Brain microvascular endothelial cell (primary cell): ENCODE results near the gene TXNIP.
A peak's percentile ranks its signal among the peaks of the same experiment; 100 is the strongest.

Source experiments
- DNase-seq: peaks from one replicate; pipeline ENCODE4 v3.0.0-alpha.2; 2020
- H3K27ac ChIP-seq: fragments of 250-450 bp; sonication (Bioruptor Pico); 2 replicates; pipeline ENCODE4 v1.5.1; 2020; ENCODE audit warnings: mild to moderate bottlenecking, moderate library complexity
- H3K27me3 ChIP-seq: fragments of 250-450 bp; sonication (Bioruptor Pico); replicated peaks from 2 replicates; pipeline ENCODE4 v1.5.1; 2020; ENCODE audit warnings: mild to moderate bottlenecking
- H3K36me3 ChIP-seq: fragments of 250-450 bp; sonication (Bioruptor Pico); replicated peaks from 2 replicates; pipeline ENCODE4 v1.5.1; 2020; ENCODE audit warnings: mild to moderate bottlenecking
- H3K4me3 ChIP-seq: 2 replicates; pipeline ENCODE4 v1.5.1; 2011; ENCODE audit warnings: low read depth, mild to moderate bottlenecking, control low read depth, low read length, moderate library complexity
- CTCF ChIP-seq: IDR thresholded peaks from 2 replicates; pipeline ENCODE4 v1.5.1; 2011; ENCODE audit warnings: low read depth, mild to moderate bottlenecking, moderate library complexity, low read length, control low read depth, inconsistent platforms; ENCODE audit errors: missing control alignments
- in situ Hi-C: cut with HindIII; loops from 2 replicates; pipeline ENCODE4 v1.10.0; 2017; ENCODE audit warnings: low sequenced_read_pairs, low pct_ligation_motif_present

Gene TXNIP

GRCh38 chr1:145996433-145997015 lies at the start of gene TXNIP:
TSS of gene TXNIP (minus strand) at chr1:145996579. CDS start at chr1:145996266, 313 bp downstream.
- peaks cover 30% of the 10 kb centered on the region for H3K36me3 ChIP-seq
- in situ Hi-C loops = no loop called here
- peak within 1 kb of the TSS; percentile 88 for H3K4me3 ChIP-seq
- peak within 1 kb of the TSS; percentile 1 for H3K27ac ChIP-seq
- H3K27me3 ChIP-seq = no peaks in the 10 kb centered on the region
- peak; percentile 97 for DNase-seq
- TF ChIP-seq CTCF = no peak

- Histone ChIP-seq H3K27me3 (no peaks in the 10 kb centered on the region), H3K4me3 (no peak overlapping the region), H3K27ac (no peak overlapping the region), H3K36me3 (no peaks in the 10 kb centered on the region)
- no peak for TF ChIP-seq CTCF
- in situ Hi-C loops = no loop called here
- DNase-seq = no peak
These were observed 43.4 kb upstream of the TXNIP start for GRCh38 chr1:146039844-146040194.

DNA sequence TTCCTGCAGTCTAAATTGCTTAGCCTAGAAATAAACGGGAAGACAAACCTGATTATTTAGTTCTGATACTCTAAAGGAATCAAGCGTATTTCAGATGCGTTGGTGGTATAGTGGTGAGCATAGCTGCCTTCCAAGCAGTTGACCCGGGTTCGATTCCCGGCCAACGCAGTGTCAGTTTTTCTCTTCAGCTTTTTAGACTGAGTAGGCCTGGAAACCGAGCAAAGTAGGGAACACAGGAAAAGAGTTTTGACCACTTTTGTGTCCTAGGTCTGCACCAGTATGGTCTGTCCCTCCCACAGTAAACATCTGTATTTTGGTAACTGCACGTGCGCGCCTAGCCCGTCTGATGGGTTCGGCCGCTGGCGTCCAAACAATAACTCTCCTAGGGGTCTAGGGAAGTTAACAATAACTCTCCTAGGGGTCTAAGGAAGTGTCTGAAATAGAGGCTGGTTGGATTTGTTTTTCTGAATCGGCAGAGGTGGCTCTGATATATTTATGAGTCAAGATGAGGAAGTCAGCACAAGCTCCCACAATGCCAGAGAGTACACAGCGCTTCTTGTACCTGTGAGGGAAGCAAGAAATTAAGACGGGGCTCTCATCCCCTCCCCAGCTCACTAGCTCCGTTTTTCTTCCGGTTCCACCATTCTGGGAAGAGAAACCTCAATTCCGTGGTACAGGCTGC lies 40.7 kb upstream of the TXNIP start:
- DNase-seq = peak; percentile 85
- Histone ChIP-seq H3K27ac (peak overlapping the region; percentile 80), H3K36me3 (no peaks in the 10 kb centered on the region), H3K27me3 (no peaks in the 10 kb centered on the region), H3K4me3 (peak overlapping the region; percentile 87)
- in situ Hi-C loops = no loop called here
- no peak for TF ChIP-seq CTCF

GRCh38 chr1:146036241-146036964 lies 40.0 kb upstream of the TXNIP start:
- no peaks in the 10 kb centered on the region for H3K27me3 ChIP-seq
- H3K27ac ChIP-seq = no peak overlapping the region
- no peak for TF ChIP-seq CTCF
- in situ Hi-C loops = no loop called here
- no peak for DNase-seq
- no peaks in the 10 kb centered on the region for H3K36me3 ChIP-seq
- peak overlapping the region; percentile 62 for H3K4me3 ChIP-seq

DNA sequence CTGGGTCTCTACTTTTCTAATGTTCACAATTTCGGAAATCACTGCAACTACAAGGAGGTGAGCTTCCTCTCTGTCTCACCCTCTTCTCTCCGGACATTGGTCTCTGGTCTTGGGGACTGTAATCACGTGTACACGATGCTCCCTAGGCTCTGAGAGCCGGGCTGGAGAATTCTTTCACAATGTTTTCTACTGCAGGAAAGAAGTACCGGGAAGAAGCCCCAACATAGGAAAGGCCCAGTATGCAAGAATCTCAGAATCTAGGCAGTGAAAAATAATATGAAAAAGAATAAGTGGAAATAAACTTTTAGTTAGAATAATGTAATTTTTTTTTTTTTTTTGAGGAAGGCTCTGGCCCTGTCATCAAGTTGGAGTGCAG lies 38.7 kb upstream of the TXNIP start:
- H3K4me3 ChIP-seq = peak overlapping the region; percentile 40
- TF ChIP-seq CTCF = no peak
- no peaks in the 10 kb centered on the region for H3K27me3 ChIP-seq
- in situ Hi-C loops = no loop called here
- DNase-seq = no peak
- no peak overlapping the region for H3K27ac ChIP-seq
- no peaks in the 10 kb centered on the region for H3K36me3 ChIP-seq
